HG02763 (cell line): Measurements from ENCODE around the gene NKX2-4.
"Not testable (repeated sequence)": the region's sequence is repeated elsewhere in the genome, so short reads cannot be mapped to it uniquely, and the experiment has no call there.

Experiments used
- ATAC-seq: cut with Tn5 transposase; IDR thresholded peaks from one replicate; pipeline ENCODE4 v1.9.1; 2021; ENCODE audit warnings: mild to moderate bottlenecking, moderate library complexity; ENCODE audit not compliant: unreplicated experiment

Gene NKX2-4

DNA sequence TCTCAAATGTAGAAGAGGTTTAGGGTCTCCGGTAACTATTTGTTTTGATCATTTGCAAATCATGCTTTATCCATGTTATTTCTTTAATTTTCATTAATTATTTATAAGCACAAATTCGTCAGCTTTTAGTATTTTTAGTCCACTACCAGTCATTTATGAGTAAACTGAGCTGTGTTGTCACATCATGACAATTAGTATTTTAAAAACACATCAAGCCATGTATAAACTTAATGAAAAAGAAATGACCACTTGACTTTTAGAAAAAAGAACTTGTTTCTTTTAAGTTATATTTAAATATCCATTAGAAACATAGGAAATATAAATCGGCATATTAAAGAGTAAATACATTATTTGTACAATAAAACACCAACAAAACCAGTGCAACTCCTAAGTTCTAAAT is 2.8 kb downstream of the NKX2-4 start:
- ATAC-seq, result no peak

DNA sequence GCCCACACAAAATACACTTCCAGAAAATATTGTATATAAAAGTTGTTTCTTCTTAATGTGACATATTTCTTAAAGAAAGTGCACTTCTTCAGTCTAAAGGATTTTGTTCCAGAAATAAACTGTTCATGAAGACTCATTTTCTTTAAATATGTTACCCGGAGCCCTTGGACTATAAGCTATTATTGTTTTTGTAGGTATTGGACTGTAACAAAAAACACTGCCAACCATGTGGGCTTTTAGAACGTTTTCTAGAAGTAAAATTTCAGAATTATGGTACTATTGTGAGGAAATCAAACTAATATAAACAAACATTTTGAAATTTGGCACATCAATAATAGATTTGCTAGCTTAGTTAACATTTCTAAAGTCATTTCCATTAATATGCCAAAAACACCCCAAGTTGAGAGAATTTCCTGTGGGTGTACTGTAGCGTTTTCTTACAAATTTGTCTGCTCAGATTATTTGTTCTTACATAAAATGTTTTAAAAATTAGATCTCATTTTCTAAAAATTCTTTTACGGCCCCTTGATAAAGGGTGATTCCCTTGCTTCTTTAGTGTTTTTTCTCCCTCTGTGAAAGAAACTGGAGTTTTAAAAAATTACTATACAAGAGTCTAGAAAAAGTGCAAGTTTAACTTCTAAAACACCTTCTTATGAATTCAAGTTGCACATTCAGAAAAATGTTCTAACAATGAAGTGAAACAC is 3.4 kb downstream of the NKX2-4 start:
- no peak for ATAC-seq

DNA sequence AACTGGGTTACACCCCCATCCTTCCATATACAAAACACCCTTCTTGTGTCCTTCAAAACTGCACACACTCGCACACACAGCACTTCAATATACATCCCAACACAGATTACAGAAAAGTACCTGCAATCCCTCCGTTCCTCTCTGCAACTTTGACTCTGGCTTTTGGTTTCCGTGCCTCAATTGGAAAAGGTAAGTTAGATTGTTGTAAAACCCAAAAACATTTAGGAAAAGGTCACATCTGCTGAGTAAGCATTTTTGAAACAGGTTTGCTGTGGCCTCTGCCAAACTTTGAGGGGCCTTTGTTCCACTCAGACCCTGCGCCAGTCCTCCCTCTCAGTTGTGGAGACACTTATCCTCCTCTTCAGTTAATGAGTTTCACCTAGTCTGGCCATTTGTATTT is 4.2 kb downstream of the NKX2-4 start:
- ATAC-seq, result no peak

DNA sequence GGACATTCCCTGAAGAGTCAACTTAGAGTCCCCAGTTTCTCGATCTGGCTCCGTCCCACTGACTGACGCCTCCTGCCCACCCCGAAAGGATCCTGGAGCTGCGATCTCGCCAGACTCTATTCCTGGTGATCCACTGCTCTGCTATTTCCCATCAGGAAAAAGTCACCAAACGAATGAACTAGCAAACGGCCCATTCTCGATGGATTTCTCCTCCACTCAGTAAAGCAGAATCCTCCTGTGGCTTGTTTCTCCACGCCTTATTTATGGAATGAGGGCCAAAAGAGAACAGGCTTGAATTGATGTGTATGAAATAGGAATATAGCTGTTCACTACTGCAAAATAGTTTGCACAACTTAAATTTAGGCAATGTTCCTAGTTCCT is 5.4 kb downstream of the NKX2-4 start:
- ATAC-seq, result no peak

DNA sequence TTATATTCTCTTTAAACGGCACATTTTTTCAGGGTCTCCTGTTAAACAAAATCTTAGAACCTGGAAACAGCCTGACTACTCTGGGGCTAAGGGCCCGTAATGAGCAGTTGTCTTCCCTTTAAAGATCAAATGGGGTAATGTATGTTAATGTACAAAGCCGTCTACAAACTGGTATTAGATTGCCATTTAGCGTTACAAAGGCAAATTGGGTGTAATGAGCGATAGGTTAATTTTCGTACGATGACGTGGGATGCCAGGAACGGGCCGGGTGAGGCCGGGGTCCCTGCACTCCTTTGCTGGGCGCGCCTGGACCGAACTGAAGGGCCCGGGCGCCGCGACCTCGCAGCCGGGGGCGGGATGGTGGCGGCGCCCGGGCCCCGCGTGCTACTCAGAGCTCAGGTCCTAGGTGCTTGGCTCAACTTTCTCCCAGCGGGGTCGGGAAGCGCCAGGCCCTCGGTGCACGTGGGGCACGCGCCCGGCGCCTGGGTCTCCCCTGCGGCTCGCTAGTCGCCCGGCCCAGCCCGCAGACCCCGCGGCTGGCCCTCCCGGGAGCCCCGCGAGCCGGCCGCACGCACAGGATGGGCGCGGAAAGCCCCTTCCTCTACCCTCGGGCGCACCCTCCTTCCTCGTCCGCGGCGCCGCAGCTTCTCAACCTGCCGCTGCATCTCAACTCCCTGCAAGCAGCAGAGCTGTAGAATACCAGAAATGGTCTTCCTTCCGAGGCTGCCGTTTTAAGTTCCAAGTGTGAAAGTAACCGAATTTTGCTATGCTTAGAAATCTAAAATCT is 5.9 kb downstream of the NKX2-4 start:
- no peak for ATAC-seq

DNA sequence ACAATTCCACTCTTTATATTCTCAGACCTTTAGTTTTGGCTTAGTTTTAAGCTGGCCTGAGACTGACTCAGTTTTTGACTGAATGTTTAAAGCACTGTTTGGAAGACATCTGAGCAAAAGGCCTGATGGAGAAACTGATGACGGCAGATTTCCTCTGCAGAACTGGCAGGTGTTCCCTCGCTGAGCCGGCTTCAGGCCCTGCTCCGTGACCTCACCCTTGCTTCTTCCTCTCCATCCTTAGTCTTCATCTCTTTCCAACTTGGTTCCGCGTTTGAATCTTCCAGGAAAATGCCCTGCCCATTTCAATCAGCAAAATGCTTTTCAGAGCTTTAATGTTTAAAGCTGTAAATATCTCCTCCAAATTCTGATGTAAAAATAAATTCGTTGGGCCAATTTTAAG is 6.6 kb downstream of the NKX2-4 start:
- ATAC-seq, result no peak

DNA sequence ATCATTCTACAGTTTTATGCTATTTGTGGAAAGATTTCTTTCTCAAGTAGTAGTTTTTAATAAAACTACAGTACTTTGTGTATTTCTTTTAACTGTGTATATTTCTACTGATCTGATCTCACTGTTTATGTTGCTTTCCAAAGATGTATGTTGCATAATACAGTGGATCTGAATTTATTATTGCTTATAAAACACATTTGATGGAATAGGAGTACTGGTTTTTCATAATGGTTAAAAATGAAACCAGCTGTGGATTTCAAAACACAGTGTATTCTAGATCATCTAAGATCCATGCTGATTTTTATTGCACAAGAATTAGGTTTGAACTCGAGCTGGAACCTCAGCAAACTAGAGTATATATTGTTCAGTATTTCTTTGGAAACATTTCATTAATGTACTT is 8.0 kb downstream of the NKX2-4 start:
- ATAC-seq, result no peak

DNA sequence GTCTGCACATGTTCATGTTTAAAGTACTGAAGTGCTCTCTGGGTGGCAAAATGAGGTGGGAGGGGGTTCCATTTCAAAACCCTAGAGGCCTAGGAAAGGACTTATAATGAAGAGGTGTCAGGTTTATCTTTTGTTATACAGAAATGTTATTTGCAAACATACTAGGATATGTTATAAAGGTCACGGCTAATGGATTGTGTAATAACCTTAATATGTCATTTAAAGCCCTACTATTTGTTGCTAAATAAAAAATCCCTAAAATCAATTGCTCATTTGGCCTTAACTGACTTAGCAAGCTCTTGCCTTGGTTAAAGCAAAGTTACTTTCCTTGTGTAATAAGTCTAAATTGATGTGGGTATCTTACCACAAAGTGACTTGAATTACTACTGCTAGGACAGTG is 8.8 kb downstream of the NKX2-4 start:
- no peak for ATAC-seq

DNA sequence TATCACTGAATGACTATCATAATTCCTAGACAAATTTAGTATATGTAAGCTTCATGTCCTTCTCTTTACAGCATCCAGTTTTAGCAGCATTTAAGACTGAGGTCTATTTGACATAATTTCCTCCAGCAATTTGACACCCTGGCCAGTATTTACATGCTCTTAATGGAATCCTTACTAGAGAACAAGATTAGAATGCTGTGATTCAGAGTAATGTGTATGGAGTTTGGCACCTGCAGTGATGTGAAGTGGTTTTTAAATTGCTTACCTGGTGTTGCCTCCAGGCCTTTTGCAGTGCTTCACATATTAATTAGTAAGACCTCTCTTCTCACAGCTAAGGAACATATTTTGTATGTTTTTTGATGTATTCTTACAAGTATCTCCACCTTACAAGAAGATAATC is 9.8 kb downstream of the NKX2-4 start:
- no peak for ATAC-seq

DNA sequence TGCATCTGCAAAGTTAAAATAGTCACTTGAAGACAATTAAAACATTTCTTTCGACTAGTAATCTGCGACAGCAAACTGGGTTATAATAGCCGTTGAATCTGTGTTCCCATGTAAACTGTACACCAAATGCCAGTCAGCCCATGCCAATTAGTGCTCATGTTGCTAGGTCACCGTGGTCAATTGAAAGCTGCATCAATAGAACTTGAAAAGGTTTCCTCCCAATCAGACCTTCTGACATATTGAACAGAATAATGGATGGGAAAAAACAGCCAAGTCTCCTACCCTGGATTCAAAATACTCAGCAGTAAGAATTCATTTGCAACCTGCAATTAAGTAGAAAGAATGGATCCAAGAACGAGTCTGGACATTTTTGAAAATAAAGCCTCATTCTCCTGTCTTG is 11.2 kb downstream of the NKX2-4 start:
- no peak for ATAC-seq

DNA sequence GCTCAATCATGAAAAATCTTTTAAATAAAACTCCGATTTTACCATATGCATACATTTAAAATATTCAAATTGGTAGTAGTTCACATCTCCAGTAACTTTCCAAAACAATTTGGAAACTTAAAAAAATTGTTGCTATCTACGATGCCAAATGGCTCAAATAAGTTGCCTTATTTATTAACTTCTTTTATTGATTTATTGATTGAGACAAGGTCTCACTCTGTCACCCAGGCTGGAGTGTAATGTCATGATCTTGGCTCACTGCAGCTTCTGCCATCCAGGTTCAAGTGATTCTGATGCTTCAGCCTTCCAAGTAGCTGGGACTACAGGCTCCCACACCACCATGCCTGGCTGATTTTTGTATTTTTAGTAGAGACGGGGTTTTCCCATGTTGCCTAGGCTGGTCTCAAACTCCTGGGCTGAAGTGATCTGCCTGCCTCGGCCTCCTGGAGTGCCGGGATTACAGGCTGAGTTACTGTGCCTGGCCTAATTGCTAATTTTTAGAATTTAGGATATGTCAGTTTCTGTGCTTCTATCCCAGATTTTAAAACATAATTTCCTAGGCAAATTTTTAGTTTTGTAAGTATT is 12.9 kb downstream of the NKX2-4 start:
- no peak for ATAC-seq

DNA sequence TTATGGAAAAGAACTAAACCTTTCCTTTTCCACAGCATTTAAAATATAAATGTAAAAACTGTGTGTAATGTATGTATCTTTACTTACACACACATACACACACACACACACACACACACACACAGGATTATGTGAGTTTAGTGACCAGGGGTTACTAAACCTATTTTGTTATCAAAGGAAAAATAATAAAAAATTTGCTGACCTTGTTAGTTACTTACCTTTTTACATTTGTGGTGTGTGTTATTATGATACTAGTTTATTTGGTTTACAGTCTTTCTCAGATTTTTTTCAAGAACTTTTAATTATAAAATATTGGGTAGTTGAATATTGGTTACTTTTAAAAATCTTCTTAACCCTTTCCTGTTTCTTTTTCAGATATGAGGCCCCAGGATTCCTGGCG is 15.7 kb downstream of the NKX2-4 start:
- ATAC-seq, result no peak

DNA sequence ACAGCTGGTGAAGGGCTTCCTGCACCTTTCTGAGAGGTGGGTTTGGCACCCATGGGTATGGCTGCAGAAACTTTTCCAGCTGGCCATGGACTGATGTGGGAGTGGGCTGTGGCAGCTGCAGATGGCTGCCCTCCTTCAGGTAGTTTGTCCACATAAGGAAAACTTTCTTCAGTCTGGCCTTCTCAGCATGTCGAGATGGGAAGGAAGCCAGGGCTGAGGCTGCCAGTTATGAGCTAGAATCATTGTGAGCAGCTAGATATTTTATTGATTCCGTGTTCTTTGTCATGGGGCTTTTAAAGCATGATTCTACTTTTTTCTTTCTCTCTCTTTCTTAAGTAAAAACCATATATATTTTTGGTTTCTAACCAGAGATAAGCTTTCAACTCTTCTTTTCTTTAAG is 16.6 kb downstream of the NKX2-4 start:
- no peak for ATAC-seq

DNA sequence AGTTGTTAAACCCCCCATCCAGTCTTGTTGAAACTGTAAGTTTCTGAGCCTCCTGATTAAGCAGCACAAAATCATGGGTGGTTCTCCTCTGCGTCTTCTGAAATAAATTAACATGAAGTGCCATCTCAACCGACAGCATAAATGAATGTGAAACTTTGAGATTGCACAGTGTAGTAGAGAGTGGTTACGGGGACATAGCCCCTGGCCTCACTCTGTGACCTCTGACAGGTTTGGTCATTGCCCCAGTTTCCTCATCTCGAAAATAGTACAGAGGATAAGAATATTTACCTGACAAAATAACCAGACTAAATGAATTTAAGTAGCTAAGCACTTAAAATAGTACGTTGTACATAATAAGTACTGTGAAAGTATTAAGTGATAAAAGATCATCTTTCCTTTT is 19.1 kb downstream of the NKX2-4 start:
- ATAC-seq, result no peak

DNA sequence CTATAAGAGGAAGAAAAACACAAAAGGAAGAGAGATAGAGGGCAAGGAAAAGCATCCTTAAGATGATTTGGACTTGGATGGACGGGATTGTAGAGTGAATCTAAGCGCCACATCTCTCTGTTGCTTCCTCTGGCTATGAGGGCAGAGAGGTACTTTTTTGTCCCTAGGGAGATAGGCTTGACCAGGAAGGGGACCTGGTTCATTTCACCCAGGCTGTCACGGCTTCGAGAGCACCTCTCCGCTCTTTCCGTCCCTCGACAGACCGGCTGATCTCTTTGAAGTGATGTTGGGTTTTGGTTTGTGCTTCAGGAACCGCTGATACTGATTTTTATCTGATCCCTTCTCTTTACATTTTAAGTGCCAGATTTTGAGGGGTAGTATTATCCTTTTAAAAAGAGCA is 19.6 kb downstream of the NKX2-4 start:
- no peak for ATAC-seq

DNA sequence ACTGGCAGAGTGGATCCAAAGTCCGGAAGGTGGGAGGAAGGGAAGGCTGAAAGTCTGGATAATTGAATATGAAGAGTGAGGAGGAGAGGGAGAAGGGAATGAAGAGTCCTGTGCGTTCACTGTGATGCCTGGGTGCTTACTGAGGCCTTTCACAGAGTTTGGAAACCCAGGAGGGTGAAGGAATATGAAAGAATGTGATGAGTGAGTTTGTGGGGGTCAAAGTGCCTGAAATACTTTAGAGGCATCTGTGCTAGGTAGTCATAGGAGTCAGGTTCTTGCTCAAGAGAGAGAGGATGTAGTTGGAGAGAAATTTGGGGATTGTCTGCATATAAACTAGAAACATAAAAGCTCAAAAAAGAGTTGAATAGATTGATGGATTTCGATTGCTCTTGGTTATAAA is 20.7 kb downstream of the NKX2-4 start:
- no peak for ATAC-seq

DNA sequence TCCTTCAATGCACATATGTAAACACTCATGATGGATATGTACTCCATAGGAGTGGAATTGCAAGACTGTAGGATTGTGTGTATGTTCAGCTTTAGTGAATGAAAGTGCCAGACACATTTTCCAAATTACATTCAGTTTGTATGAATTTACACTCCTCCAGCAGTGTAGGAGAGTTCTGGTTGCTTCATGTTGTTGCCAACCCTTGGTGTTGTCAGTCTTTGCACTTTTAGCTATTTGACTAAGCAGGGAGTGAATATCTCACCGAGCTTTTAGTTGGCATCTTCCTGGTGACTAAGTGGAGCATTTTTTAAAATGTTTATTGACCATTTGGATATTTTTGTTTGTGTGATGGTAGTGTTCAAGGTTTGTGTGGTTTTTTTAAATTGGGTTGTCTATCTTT is 23.9 kb downstream of the NKX2-4 start:
- ATAC-seq, result no peak

DNA sequence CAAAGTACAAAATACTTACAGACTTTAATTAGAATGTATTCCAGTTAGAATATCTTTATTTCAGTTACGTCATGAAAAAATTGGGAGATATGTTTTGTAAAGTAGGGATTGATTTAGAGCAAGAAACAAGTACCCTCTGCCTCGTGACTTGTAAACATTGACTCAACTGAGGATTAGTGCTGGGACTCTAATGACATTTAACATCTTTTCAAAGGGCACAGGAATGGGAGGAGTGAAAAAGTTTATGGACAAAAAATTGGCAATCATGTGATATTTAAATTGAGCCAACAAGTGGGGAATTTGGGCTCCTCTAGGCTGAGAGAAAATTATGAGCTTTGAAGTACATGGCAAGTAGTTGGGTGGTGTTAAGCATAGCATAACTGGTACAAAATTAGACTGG is 25.3 kb downstream of the NKX2-4 start:
- no peak for ATAC-seq

DNA sequence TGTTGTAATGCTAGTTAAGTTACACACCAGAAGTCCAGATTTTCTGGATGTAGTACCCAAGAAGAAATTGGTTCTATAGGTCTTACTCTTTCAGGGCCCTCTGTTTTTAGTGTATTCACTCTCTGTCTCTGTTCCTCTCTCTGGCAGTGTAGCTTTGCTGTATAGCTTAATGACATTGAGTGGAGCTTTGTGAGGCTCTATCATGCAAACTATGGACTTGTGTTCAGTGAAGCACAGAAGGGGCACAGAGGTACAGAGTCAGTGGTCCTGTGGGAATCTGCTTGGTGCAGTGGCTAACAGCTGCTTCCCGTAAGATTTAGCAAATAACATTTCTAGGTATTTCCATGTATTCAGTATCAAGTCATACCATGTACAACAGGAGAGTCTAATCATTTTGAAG is 26.1 kb downstream of the NKX2-4 start:
- no peak for ATAC-seq

DNA sequence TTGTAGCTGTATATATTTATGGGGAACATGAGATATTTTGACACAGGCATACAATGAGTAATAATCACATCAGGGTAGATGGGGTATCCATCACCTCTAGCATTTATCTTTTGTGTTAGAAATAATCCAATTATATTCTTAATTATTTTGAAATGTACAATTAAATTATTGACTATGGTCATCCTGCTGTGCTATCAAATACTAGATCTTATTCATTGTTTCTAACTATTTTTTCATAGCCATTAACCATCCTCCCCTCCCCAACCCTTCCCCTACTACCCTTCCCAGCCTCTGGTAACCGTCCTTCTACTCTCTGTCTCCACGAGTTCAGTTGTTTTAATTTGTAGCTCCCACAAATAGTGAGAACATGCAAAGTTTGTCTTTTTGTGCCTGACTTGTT is 28.5 kb downstream of the NKX2-4 start:
- ATAC-seq, result no peak

DNA sequence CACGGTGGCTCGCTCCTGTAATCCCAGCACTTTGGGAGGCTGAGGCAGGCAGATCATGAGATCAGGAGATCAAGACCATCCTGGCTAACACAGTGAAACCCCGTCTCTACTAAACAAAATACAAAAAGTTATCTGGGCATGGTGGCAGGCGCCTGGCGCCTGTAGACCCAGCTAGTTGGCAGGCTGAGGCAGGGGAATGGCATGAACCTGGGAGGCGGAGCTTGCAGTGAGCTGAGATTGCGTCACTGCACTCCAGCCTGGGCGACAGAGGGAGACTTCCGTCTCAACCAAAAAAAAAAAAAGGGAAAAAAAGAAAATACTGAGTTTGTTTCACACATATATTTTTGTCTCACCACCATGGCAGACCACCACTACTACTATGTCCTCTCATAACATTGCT is 31.1 kb downstream of the NKX2-4 start:
- not testable (repeated sequence) for ATAC-seq

DNA sequence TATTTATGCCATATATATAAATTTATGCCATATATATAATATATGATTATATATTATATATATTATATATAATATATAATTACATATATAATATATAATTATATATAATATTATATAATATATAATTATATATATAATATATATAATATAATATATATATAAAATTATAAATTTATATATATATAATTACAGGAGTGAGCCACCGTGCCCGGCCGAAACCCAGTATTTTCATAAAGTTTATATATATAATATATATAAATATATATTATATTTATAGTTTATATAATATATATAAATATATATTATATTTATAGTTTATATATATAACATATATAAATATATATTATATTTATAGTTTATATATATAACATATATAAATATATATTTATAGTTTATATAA is 31.6 kb downstream of the NKX2-4 start:
- ATAC-seq, result no peak
